PC-3 (cell line): ENCODE measurements around the gene DNAJC28.

Experiments used
- EZH2 ChIP-seq: fragments of 300-600 bp; sonication (generic); IDR thresholded peaks from one replicate; pipeline ENCODE4 v1.6.1; 2017; ENCODE audit warnings: antibody characterized with exemption, mild to moderate bottlenecking, low read length; ENCODE audit not compliant: unreplicated experiment
- TF ChIP-seq, protein P1 (sequence below): fragments of 300-600 bp; sonication (generic); conservative IDR thresholded peaks from 2 replicates; pipeline ENCODE4 v1.5.1; 2017; ENCODE audit warnings: antibody characterized with exemption, low read depth, mild to moderate bottlenecking, low read length

DNA sequence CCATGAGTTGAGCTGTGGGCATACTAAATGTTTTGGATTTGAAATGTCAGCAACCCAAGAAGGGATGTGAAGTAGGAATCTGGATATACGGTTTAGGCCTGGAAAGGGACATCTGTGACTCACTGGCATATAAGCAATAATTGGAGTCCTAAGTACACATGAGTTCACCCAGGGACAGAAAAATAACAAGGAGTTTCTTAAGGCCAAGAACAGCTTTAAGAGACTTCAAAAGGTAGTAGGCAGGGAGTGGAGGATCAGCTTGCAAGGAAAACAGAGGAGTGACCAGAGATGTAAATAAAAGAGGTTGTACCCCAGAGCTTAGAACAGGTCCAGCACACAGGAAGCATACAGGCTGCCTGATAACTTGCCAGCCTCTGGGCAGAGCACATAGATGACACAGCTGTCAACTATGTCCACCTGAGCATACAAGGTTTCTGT is 39.9 kb downstream of the DNAJC28 start:
- TF ChIP-seq, protein P1, sequence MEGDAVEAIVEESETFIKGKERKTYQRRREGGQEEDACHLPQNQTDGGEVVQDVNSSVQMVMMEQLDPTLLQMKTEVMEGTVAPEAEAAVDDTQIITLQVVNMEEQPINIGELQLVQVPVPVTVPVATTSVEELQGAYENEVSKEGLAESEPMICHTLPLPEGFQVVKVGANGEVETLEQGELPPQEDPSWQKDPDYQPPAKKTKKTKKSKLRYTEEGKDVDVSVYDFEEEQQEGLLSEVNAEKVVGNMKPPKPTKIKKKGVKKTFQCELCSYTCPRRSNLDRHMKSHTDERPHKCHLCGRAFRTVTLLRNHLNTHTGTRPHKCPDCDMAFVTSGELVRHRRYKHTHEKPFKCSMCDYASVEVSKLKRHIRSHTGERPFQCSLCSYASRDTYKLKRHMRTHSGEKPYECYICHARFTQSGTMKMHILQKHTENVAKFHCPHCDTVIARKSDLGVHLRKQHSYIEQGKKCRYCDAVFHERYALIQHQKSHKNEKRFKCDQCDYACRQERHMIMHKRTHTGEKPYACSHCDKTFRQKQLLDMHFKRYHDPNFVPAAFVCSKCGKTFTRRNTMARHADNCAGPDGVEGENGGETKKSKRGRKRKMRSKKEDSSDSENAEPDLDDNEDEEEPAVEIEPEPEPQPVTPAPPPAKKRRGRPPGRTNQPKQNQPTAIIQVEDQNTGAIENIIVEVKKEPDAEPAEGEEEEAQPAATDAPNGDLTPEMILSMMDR = no peak
- TF ChIP-seq EZH2 = no peak
